ENCODE results near the gene PDCD10. TPM values are rescaled to one million over a fixed set of nuclear protein-coding genes. Genes with fewer than 3 reads are reported as not detected.

The PDCD10 gene
- total RNA-seq, 4 donors from 2014 or later: 53.6 to 95.4 (median 68.5) TPM

DNA sequence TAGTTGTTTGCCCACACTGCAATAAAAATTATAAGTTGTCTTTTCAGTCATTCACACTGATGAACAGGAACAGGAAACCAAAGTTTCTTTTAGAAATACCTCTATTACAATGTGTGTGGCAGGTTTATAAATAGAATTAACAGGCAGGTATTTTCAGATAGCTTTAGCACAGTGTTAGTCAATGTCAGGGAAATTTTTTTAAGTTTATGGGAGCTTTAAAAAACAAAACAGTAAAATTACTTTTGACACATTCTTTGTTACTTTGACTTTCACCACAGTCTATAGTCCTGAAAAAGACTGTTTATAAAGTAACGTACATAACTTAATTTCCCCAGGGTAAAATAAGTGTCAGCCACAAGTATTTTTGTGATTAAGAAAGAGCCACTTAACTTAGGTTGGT, 38.9 kb upstream of the PDCD10 start:
- Histone ChIP-seq H3K9me3 (peaks cover 0 to 9% (median 0%) of the 10 kb centered on the region in 3 donors), H3K4me3 (no peak overlapping the region), H3K36me3 (no peaks in the 10 kb centered on the region), H3K27me3 (no peaks in the 10 kb centered on the region), H3K4me1 (peaks cover 0 to 4% (median 0%) of the 10 kb centered on the region in 3 donors), H3K27ac (no peak overlapping the region)
- no peak for ATAC-seq
- WGBS, 2 donors (ENCODE audit: low coverage in 1 of 2): 11 to 52% methylated on average over 1 of the region's 1 CpG
- no peak for TF ChIP-seq EP300 (IDR thresholded peaks at IDR 0.05)

GRCh38 chr3:167772992-167773391, 38.3 kb upstream of the PDCD10 start:
- Histone ChIP-seq H3K4me1 (peaks cover 0 to 4% (median 0%) of the 10 kb centered on the region in 3 donors), H3K27me3 (no peaks in the 10 kb centered on the region), H3K36me3 (no peaks in the 10 kb centered on the region), H3K9me3 (peaks cover 0 to 7% (median 0%) of the 10 kb centered on the region in 3 donors), H3K27ac (no peak overlapping the region), H3K4me3 (no peak overlapping the region)
- WGBS, 2 donors (ENCODE audit: low coverage in 1 of 2): 20 to 22% methylated on average over 3 of the region's 3 CpGs
- ATAC-seq: no peak
- TF ChIP-seq EP300 (IDR thresholded peaks at IDR 0.05): no peak
- no peak for TF ChIP-seq POLR2A (IDR thresholded peaks at IDR 0.05)
- no peak for TF ChIP-seq POLR2AphosphoS5 (IDR thresholded peaks at IDR 0.05)
- TF ChIP-seq CTCF (IDR thresholded peaks at IDR 0.05): no peak

DNA sequence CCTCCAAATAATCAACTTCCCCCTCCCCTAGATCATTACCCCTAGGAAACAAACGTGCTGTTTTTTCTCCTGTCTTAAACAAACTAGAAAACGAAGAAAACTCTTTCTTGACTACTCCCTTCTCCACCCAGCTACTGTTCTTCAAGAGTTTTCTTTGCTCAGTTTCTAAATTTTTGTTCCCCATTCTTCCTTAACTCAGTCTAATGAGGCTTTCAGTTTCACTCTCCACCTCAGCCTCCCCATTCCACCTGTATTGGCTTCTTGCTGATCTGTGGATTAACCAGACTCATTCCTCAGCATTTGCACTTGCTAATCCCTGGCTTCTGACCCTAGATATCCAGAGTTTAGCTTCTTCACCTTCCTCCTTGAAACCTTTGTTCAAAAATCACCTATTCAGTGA, 27.6 kb upstream of the PDCD10 start:
- H3K27ac ChIP-seq: no peak overlapping the region
- 35 to 38% methylated on average over 2 of the region's 2 CpGs for WGBS, 2 donors (ENCODE audit: low coverage in 1 of 2)

DNA sequence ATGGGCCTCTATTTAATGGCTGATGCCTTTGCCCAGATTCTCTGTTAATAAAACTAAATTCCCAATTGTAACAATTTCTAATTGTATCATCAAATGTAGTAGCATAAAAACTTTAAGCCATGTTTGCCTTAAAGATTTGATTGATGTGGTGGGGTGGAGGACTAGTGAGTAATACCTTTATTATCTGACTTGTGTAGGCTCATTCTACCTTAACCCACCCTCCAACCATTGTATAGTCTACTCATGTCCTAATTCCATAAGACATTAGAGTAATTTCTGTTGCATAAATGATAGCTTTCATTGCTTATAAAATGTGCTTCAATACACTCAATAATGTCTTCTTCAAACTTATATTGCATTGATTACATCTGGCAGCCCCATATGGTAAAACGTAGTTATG, 26.6 kb upstream of the PDCD10 start:
- WGBS, 2 donors (ENCODE audit: low coverage in 1 of 2): 50 to 65% methylated on average over 1 of the region's 1 CpG
- no peak for ATAC-seq
- no peaks in the 10 kb centered on the region for H3K27me3 ChIP-seq
- no peaks in the 10 kb centered on the region for H3K9me3 ChIP-seq
- no peak overlapping the region for H3K27ac ChIP-seq
- H3K36me3 ChIP-seq: no peaks in the 10 kb centered on the region
- TF ChIP-seq POLR2AphosphoS5 (IDR thresholded peaks at IDR 0.05): no peak
- TF ChIP-seq POLR2A (IDR thresholded peaks at IDR 0.05): no peak
- TF ChIP-seq CTCF (IDR thresholded peaks at IDR 0.05): no peak
- TF ChIP-seq EP300 (IDR thresholded peaks at IDR 0.05): no peak
- no peak overlapping the region for H3K4me3 ChIP-seq
- no peaks in the 10 kb centered on the region for H3K4me1 ChIP-seq

More for the DNA sequence above, 27.6 kb upstream of the PDCD10 start:
- no peak overlapping the region for H3K4me3 ChIP-seq
- no peak for TF ChIP-seq CTCF (IDR thresholded peaks at IDR 0.05)
- TF ChIP-seq EP300 (IDR thresholded peaks at IDR 0.05): no peak
- no peak for TF ChIP-seq POLR2A (IDR thresholded peaks at IDR 0.05)
- TF ChIP-seq POLR2AphosphoS5 (IDR thresholded peaks at IDR 0.05): no peak
- ATAC-seq: no peak
- peaks cover 0 to 3% (median 0%) of the 10 kb centered on the region in 3 donors for H3K9me3 ChIP-seq
- no peaks in the 10 kb centered on the region for H3K36me3 ChIP-seq
- no peaks in the 10 kb centered on the region for H3K27me3 ChIP-seq
- no peaks in the 10 kb centered on the region for H3K4me1 ChIP-seq

DNA sequence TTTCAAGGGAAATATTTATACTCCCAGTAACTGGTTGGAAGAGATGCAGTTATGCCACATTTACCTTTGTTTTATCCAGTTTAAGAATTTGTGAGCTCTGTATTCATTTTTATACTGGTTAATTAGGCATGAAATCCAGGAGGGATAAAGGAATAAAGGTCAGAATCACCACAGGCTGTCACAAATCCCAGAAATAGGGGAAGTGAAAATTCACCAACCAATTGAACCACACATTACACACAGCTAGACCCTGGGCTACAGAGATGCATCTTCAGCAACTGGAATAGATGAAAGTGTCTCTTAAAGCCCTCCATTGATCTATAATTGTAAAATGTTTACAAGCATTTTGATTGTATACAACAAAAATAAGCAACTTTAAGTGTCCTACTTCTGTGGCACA, 19.4 kb upstream of the PDCD10 start:
- H3K4me1 ChIP-seq: no peaks in the 10 kb centered on the region
- no peaks in the 10 kb centered on the region for H3K36me3 ChIP-seq
- no peaks in the 10 kb centered on the region for H3K9me3 ChIP-seq
- no peak overlapping the region for H3K27ac ChIP-seq
- no peak overlapping the region for H3K4me3 ChIP-seq
- ATAC-seq: no peak
- no peaks in the 10 kb centered on the region for H3K27me3 ChIP-seq
- TF ChIP-seq POLR2A (IDR thresholded peaks at IDR 0.05): no peak
- TF ChIP-seq EP300 (IDR thresholded peaks at IDR 0.05): no peak
- no peak for TF ChIP-seq CTCF (IDR thresholded peaks at IDR 0.05)
- TF ChIP-seq POLR2AphosphoS5 (IDR thresholded peaks at IDR 0.05): no peak
